ENCODE data around the gene PSENEN. TPM values are rescaled to one million over a fixed set of nuclear protein-coding genes. Genes with fewer than 3 reads are reported as not detected.

Gene PSENEN, protein sequence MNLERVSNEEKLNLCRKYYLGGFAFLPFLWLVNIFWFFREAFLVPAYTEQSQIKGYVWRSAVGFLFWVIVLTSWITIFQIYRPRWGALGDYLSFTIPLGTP
- total RNA-seq = 61.4 and 72.5 TPM in 2 replicates

DNA sequence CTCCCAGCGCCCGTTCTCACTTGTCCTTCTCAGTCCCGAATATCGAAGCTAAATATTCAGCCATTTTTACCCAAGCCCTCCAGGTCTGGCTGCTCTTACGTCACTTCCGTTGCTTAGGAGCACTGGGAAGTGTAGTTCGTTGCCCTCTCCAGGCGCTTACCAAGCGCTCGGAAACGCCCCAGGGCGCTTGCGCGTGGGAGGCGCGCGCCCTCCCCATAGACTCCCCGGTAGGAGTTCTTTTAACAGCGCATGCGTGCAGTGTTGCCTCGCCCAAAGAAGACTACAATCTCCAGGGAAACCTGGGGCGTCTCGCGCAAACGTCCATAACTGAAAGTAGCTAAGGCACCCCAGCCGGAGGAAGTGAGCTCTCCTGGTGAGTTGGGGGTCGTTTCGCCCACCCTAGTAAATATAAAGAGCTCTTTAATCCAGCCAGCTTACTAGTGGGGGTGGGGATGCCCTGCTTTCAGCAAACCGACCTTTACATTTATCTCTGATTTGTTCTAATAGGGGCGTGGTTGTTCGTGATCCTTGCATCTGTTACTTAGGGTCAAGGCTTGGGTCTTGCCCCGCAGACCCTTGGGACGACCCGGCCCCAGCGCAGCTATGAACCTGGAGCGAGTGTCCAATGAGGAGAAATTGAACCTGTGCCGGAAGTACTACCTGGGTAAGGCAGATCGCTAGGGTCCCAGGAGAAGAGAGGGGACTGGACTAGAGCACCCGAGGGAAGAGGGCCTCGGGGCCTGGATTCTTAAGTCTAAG lies at the start of gene PSENEN, which contains the start of gene U2AF1L4:
PSENEN (plus strand) TSS at position 324 of the 759 bp plus-strand sequence; CDS start at position 604, 280 bp downstream.
U2AF1L4 (minus strand) TSS at position 91 of the 759 bp plus-strand sequence; CDS start at position 64, 27 bp downstream.

GRCh38 chr19:35704218-35704617 lies 41.2 kb upstream of the PSENEN start, which contains the start of gene ZBTB32:
TSS of gene ZBTB32 (plus strand) at chr19:35704558. CDS start at chr19:35714627, 10,069 bp downstream.

DNA sequence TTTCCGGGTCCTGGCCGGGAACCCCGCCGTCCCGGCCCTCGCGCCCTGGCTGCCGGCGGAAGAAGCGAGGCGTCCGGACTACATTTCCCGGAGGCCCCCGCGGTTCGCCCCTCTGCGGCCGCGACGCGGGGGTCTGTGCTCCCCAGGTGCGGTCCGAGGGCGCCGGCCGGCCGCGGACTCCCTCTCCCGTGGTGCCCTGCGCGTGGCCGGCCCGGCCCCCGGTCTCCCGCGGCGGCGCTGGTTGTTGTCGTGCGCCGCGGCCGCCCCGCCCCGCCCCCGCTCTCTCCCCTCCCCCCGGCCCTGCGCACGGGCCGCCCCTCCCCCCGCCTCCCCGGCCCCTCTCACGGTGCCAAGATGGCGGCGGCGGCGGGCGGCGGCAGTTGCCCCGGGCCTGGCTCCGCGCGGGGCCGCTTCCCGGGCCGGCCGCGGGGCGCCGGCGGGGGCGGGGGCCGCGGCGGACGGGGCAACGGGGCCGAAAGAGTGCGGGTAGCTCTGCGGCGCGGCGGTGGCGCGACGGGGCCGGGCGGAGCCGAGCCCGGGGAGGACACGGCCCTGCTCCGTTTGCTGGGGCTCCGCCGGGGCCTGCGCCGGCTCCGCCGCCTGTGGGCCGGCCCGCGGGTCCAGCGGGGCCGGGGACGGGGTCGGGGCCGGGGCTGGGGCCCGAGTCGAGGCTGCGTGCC lies 27.6 kb upstream of the PSENEN start, which contains the start of gene KMT2B:
KMT2B (plus strand) TSS at position 339 of the 680 bp plus-strand sequence; CDS start at position 355, 16 bp downstream.

DNA sequence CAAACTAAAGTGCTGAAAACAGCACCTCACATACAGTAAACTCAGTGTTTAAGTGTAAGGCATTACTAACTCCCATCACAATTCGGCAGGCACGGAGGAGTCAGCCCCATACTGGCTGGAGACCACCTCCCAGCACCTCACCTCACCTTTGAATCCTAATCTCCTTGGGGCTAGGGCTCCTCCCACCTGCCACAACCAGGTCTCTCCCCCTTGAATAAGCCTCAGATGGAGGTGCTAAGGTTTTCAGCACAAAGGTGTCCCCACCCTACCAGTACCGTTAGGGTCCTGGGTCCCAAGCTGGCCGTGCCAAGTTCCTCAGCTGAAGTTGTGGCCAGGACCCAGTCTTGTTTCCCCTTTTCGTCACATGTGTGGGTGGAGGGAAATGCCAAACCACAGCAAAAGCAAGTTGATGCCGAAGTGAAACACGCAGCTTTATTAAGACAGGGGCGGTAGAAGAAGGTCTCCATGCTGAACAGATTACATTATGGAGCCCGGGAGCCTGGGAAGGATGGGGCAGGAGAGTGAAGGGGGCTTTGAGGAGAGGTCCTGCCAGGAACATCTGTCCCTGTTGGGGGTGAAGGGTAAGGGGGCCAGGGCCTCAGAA lies 3.2 kb upstream of the PSENEN start, which contains the start of gene IGFLR1:
IGFLR1 (minus strand) TSS at position 332 of the 604 bp plus-strand sequence. CDS start 1,272 bp downstream, outside the sequence.

GRCh38 chr19:35748106-35749020 lies 2.9 kb downstream of the PSENEN start, which contains the start of gene LIN37:
TSS of gene LIN37 (plus strand) at chr19:35748576. CDS start at chr19:35748725, 149 bp downstream.

GRCh38 chr19:35756377-35757230 lies 11.2 kb downstream of the PSENEN start, which contains the start of gene HSPB6:
TSS of gene HSPB6 (minus strand) at chr19:35757029. CDS start at chr19:35757008, 21 bp downstream.

GRCh38 chr19:35757749-35758608 lies 12.5 kb downstream of the PSENEN start, which contains the start of gene PROSER3:
TSS of gene PROSER3 (plus strand) at chr19:35758176. CDS start at chr19:35758216, 40 bp downstream.

DNA sequence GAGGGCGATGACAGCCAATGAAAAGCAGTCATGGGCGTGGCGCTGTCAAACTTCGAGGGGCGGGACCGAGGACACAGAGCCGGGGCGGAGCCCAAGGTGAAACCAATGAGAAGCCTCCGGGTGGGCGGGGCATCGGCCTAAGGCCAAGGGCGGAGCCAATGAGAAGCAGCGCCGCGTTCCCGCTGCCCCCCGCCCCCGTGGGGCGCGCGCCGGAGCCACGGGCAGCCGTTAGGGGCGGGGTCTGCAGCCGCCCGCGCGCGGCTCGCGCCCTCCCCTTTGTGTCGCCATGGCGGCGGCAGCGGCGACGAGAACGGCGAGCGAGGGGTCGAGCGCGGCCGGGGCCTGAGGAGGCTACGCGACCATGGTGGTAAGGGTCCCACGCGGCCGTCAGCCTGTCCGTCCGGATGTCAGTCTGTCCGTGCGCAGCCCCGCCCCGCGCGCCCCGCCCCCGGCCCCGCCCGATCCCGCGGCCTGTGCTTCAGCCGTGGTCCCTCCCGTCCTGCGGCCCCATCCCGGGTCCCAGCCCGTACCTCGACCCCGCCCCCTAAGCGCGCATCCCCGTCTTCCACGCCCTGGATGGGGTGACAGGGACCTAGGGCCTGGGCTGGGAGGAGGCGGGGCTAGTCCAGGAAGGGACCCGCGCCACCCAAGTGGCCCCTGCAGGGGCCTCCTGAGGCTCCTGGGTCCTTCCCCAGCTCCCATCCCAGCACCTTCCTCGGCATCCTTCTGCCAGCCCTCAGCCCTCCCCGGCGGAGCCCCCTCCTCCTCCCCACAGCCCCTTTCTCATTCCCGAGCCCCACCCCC lies 30.0 kb downstream of the PSENEN start, which contains the start of gene ARHGAP33:
ARHGAP33 (plus strand) TSS at position 267 of the 804 bp plus-strand sequence; CDS start at position 362, 95 bp downstream.

Other genes with a start within 250 kb of the PSENEN start
- 29.5 and 70.4 TPM in 2 replicates for gene DMKN, start 232.0 kb upstream of the PSENEN start, total RNA-seq
- not detected in 2 replicates for gene SBSN, start 217.3 kb upstream of the PSENEN start, total RNA-seq
- gene GAPDHS, start 212.2 kb upstream of the PSENEN start, total RNA-seq = not detected in 2 replicates
- gene TMEM147, start 200.0 kb upstream of the PSENEN start, total RNA-seq = 118 and 129 TPM in 2 replicates
- not detected in 2 replicates for gene ATP4A, start 182.0 kb upstream of the PSENEN start, total RNA-seq
- gene PMIS2, start 159.5 kb upstream of the PSENEN start, total RNA-seq = not detected in 2 replicates
- gene HAUS5, start 132.9 kb upstream of the PSENEN start, total RNA-seq = 7.5 and 20.7 TPM in 2 replicates
- 79.6 and 99.4 TPM in 2 replicates for gene RBM42, start 116.6 kb upstream of the PSENEN start, total RNA-seq
- 0.49 and 2.3 TPM in 2 replicates for gene ETV2, start 103.9 kb upstream of the PSENEN start, total RNA-seq
- gene COX6B1, start 97.3 kb upstream of the PSENEN start, total RNA-seq = 474 TPM in 2 replicates
- 0.16 TPM in 1 of 2 replicates, not detected in the other for gene UPK1A, start 79.1 kb upstream of the PSENEN start, total RNA-seq
- gene ZBTB32, start 41.1 kb upstream of the PSENEN start, total RNA-seq = not detected in 2 replicates
- gene KMT2B, start 27.6 kb upstream of the PSENEN start, total RNA-seq = 10.9 and 17.2 TPM in 2 replicates
- gene IGFLR1, start 3.2 kb upstream of the PSENEN start, total RNA-seq = 4.7 and 8.3 TPM in 2 replicates
- gene U2AF1L4, start 233 bp upstream of the PSENEN start, total RNA-seq = 5.4 and 9.0 TPM in 2 replicates
- gene LIN37, start 2.9 kb downstream of the PSENEN start, total RNA-seq = 7.6 and 11.9 TPM in 2 replicates
- gene HSPB6, start 11.4 kb downstream of the PSENEN start, total RNA-seq = 2.3 and 6.8 TPM in 2 replicates
- gene PROSER3, start 12.5 kb downstream of the PSENEN start, total RNA-seq = 13.4 and 22.7 TPM in 2 replicates
- 8.4 and 14.8 TPM in 2 replicates for gene ARHGAP33, start 29.9 kb downstream of the PSENEN start, total RNA-seq
- gene PRODH2, start 67.2 kb downstream of the PSENEN start, total RNA-seq = not detected in 2 replicates
- gene NPHS1, start 106.9 kb downstream of the PSENEN start, total RNA-seq = 0.13 TPM in 1 of 2 replicates, not detected in the other
- gene KIRREL2, start 111.3 kb downstream of the PSENEN start, total RNA-seq = under 0.01 and 0.16 TPM in 2 replicates
- gene APLP1, start 122.9 kb downstream of the PSENEN start, total RNA-seq = 9.8 and 33.7 TPM in 2 replicates
- 2.9 and 7.6 TPM in 2 replicates for gene NFKBID, start 154.9 kb downstream of the PSENEN start, total RNA-seq
- gene HCST, start 156.9 kb downstream of the PSENEN start, total RNA-seq = 0.38 TPM in 1 of 2 replicates, not detected in the other
- gene TYROBP, start 162.6 kb downstream of the PSENEN start, total RNA-seq = not detected in 2 replicates
- gene LRFN3, start 190.7 kb downstream of the PSENEN start, total RNA-seq = 10.4 and 19.8 TPM in 2 replicates
- gene SDHAF1, start 249.5 kb downstream of the PSENEN start, total RNA-seq = 24.4 and 26.4 TPM in 2 replicates